ENCODE data around the gene RAB5A.

GRCh38 chr3:19940643-19941042 lies 6.3 kb upstream of the RAB5A start:
- TF ChIP-seq, protein P1, sequence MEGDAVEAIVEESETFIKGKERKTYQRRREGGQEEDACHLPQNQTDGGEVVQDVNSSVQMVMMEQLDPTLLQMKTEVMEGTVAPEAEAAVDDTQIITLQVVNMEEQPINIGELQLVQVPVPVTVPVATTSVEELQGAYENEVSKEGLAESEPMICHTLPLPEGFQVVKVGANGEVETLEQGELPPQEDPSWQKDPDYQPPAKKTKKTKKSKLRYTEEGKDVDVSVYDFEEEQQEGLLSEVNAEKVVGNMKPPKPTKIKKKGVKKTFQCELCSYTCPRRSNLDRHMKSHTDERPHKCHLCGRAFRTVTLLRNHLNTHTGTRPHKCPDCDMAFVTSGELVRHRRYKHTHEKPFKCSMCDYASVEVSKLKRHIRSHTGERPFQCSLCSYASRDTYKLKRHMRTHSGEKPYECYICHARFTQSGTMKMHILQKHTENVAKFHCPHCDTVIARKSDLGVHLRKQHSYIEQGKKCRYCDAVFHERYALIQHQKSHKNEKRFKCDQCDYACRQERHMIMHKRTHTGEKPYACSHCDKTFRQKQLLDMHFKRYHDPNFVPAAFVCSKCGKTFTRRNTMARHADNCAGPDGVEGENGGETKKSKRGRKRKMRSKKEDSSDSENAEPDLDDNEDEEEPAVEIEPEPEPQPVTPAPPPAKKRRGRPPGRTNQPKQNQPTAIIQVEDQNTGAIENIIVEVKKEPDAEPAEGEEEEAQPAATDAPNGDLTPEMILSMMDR (IDR thresholded peaks at IDR 0.05) = no peak
- TF ChIP-seq POLR2A (IDR thresholded peaks at IDR 0.05) = no peak

Measured in upper lobe of left lung (tissue), 4 donors.